ENCODE measurements around the gene PRSS36. TPM values are rescaled to one million over a fixed set of nuclear protein-coding genes. Genes with fewer than 3 reads are reported as not detected.
"Not testable (repeated sequence)": the region's sequence is repeated elsewhere in the genome, so short reads cannot be mapped to it uniquely, and the experiment has no call there.

PRSS36 gene
- total and polyA plus RNA-seq, 2 of the 4 experiments (the other 2 are of a cell fraction), result 0.18 to 0.55 TPM

DNA sequence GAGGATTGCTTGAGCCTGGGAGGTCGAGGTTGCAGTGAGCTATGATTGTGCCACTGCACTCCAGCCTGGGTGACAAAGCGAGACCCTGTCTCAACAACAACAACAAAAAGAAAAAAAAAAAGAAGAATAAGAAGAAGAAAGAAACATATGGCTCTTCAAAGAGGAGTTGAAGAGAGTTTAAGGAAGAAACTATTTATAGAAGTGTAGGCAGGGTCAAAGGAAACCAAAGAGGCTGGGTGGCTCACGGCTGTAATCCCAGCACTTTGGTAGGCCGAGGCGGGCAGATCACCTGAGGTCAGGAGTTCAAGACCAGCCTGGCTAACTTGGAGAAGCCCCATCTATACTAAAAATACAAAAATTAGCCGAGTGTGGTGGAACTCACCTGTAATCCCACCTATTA, 1.1 kb upstream of the PRSS36 start:
- H3K56ac ChIP-seq (ENCODE audit: extremely low read depth, insufficient read depth, low read length); H2BK20ac ChIP-seq (ENCODE audit: low read depth, low read length); DNase-seq; intact Hi-C loops (cut with micrococcal nuclease); H4K8ac ChIP-seq (ENCODE audit: low read depth in 2 of 2, low read length in 2 of 2); H3K9me1 ChIP-seq (ENCODE audit: insufficient read depth, low read length); H3K4me2 ChIP-seq (ENCODE audit: low read depth, low read length); H2BK120ac ChIP-seq (ENCODE audit: low read depth, low read length); H3K9ac ChIP-seq (ENCODE audit: low read depth, low read length); H2AK5ac ChIP-seq (ENCODE audit: low read depth, low read length); H3K4ac ChIP-seq (ENCODE audit: low read depth, low read length); H2AFZ ChIP-seq (replicated peaks; ENCODE audit: low read length, poor library complexity); H3K18ac ChIP-seq (ENCODE audit: low read depth, low read length); H3K36me3 ChIP-seq (ENCODE audit: control insufficient read depth, insufficient read depth, low read length); H3K27ac ChIP-seq (ENCODE audit: insufficient read depth, low read length); H4K20me1 ChIP-seq (ENCODE audit: insufficient read depth, low read length); H4K5ac ChIP-seq (ENCODE audit: low read depth, low read length); H4K91ac ChIP-seq (ENCODE audit: insufficient read depth, low read depth, low read length); H2AK9ac ChIP-seq (replicated peaks; ENCODE audit: low read depth, low read length, poor library complexity); H3K79me1 ChIP-seq (ENCODE audit: low read depth in 1 of 2, low read length in 2 of 2); in situ Hi-C loops (cut with MboI; ENCODE audit: low sequenced_read_pairs); H3K23ac ChIP-seq (ENCODE audit: low read depth, low read length); H3K4me3 ChIP-seq (ENCODE audit: insufficient read depth, low read depth, low read length); H2BK5ac ChIP-seq (ENCODE audit: low read depth, low read length, poor library complexity, severe bottlenecking); H3K14ac ChIP-seq (replicated peaks; ENCODE audit: low read depth, low read length); H3K4me1 ChIP-seq (ENCODE audit: control insufficient read depth, insufficient read depth, low read length); H3K9me3 ChIP-seq (ENCODE audit: control insufficient read depth, insufficient read depth, low read length); dilution Hi-C loops (cut with HindIII; ENCODE audit: low sequenced_read_pairs, unreplicated experiment); BruUV-seq (replicated peaks); ATAC-seq (ENCODE audit: low read depth); H2BK15ac ChIP-seq (ENCODE audit: low read depth, low read length): not testable (repeated sequence)
- H3K27me3 ChIP-seq (ENCODE audit: control insufficient read depth, insufficient read depth, low read length), result peaks cover 37% of the 10 kb centered on the region
- ChIA-PET CTCF (interaction anchor here (2.0 kb wide), 1 partner anchor 9 kb away, joined by 7 read pairs; no protein-coding TSS in a partner anchor), POLR2A (ENCODE audit: unreplicated experiment) (interaction anchor here (0.5 kb wide), 1 partner anchor 105 kb away, joined by 3 read pairs; no protein-coding TSS in a partner anchor)
- WGBS, 2 experiments (ENCODE audit: extremely low coverage in 2 of 2, insufficient read length in 1 of 2), result no CpG with 5 or more reads among the region's 6 CpGs
